ENCODE results near the gene R3HCC1L. TPM values are rescaled to one million over a fixed set of nuclear protein-coding genes. Genes with fewer than 3 reads are reported as not detected.
"Not testable (repeated sequence)": the region's sequence is repeated elsewhere in the genome, so short reads cannot be mapped to it uniquely, and the experiment has no call there.

R3HCC1L gene
- total RNA-seq, 2 donors from 2014 or later: 12.3 to 14.3 TPM

DNA sequence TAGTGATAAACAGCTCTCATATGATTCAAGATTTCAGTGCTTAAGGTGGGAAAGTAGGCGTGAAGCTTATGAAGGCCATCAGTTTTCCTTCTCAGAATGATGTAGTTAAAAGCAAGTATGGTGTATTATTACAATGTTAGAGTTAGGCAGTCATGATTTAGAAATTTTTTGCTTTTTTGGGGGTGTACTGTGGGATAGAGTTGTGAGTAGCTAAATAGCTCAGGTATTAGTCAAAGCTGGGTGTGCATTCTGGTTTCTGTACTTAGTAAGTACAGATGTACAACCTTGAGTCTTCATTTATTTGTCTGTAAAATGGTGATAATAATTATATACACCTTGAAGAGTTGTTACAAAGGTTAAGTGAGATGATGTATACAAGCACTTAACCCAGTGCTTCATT is 52.2 kb downstream of the R3HCC1L start:
- ATAC-seq (ENCODE audit: insufficient number of reproducible peaks, low FRiP score, low read depth) (no peak), DNase-seq (ENCODE audit: low spot score) (no peak)
- no peaks in the 10 kb centered on the region for H3K4me1 ChIP-seq (ENCODE audit: control insufficient read depth in 1 of 2, low read depth in 2 of 2)
- no peaks in the 10 kb centered on the region for H3K27me3 ChIP-seq (replicated peaks; ENCODE audit: insufficient read depth)
- TF ChIP-seq, protein P1, sequence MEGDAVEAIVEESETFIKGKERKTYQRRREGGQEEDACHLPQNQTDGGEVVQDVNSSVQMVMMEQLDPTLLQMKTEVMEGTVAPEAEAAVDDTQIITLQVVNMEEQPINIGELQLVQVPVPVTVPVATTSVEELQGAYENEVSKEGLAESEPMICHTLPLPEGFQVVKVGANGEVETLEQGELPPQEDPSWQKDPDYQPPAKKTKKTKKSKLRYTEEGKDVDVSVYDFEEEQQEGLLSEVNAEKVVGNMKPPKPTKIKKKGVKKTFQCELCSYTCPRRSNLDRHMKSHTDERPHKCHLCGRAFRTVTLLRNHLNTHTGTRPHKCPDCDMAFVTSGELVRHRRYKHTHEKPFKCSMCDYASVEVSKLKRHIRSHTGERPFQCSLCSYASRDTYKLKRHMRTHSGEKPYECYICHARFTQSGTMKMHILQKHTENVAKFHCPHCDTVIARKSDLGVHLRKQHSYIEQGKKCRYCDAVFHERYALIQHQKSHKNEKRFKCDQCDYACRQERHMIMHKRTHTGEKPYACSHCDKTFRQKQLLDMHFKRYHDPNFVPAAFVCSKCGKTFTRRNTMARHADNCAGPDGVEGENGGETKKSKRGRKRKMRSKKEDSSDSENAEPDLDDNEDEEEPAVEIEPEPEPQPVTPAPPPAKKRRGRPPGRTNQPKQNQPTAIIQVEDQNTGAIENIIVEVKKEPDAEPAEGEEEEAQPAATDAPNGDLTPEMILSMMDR (IDR thresholded peaks at IDR 0.05): no peak
- no peak overlapping the region for H3K4me3 ChIP-seq
- H3K36me3 ChIP-seq: no peaks in the 10 kb centered on the region
- no peaks in the 10 kb centered on the region for H3K9me3 ChIP-seq
- H3K27ac ChIP-seq: no peak overlapping the region

DNA sequence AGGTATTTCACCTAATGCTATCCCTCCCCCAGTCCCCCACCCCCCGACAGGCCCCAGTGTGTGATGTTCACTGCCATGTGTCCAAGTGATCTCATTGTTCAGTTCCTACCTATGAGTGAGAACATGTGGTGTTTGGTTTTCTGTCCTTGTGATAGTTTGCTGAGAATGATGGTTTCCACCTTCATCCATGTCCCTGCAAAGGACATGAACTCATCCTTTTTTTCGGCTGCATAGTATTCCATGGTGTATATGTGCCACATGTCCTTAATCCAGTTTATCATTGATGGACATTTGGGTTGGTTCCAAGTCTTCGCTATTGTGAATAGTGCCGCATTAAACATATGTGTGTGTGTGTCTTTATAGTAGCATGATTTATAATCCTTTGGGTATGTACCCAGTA is 56.3 kb downstream of the R3HCC1L start:
- ATAC-seq (ENCODE audit: insufficient number of reproducible peaks, low FRiP score, low read depth); H3K36me3 ChIP-seq; H3K27me3 ChIP-seq (replicated peaks; ENCODE audit: insufficient read depth); H3K27ac ChIP-seq; DNase-seq (ENCODE audit: low spot score); H3K9me3 ChIP-seq; H3K4me3 ChIP-seq; H3K4me1 ChIP-seq (ENCODE audit: control insufficient read depth in 1 of 2, low read depth in 2 of 2): not testable (repeated sequence)

DNA sequence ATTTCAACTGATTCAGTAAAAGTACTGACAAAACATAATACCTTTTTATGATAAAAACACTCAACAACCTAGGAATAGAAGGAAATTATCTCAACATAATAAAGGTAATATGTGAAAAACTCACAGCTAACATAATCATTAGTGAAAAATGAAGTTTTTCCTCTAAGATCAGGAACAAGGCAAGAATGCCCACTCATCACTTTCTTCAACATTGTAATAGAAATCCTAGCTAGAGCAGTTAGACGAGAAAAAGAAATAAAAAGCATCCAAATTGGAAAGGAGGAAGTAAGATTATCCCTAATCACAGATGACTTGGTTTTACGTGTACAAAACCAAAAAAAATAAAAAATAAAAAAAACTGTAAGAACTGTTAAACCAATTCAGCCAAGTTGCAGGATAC is 58.6 kb downstream of the R3HCC1L start:
- Histone ChIP-seq H3K4me1 (ENCODE audit: control insufficient read depth in 1 of 2, low read depth in 2 of 2) (no peaks in the 10 kb centered on the region), H3K9me3 (no peaks in the 10 kb centered on the region), H3K27ac (no peak overlapping the region), H3K27me3 (replicated peaks; ENCODE audit: insufficient read depth) (no peaks in the 10 kb centered on the region), H3K4me3 (no peak overlapping the region), H3K36me3 (no peaks in the 10 kb centered on the region)
- no peak for DNase-seq (ENCODE audit: low spot score)
- TF ChIP-seq, protein P1 (IDR thresholded peaks at IDR 0.05): no peak
- ATAC-seq (ENCODE audit: insufficient number of reproducible peaks, low FRiP score, low read depth): no peak

DNA sequence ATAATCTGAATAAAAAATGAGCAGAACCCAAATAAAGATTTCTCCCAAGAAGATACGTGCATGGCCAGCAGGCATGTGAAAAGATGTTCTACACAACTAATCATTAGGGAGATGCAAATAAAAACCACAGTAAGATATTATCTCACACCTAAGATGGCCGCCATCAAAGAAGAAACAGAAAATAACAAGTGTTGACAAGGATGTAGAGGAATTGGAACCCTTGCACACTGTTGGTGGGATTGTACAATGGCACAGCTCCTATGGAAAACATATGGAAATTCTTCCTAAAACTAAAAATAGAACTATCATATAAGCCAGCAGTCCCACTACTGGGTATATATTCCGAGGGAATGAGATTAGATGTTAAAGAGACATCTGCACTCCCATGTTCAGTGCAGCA is 60.2 kb downstream of the R3HCC1L start:
- no peak for ATAC-seq (ENCODE audit: insufficient number of reproducible peaks, low FRiP score, low read depth)
- Histone ChIP-seq H3K36me3 (no peaks in the 10 kb centered on the region), H3K9me3 (no peaks in the 10 kb centered on the region), H3K4me3 (no peak overlapping the region), H3K4me1 (ENCODE audit: control insufficient read depth in 1 of 2, low read depth in 2 of 2) (no peaks in the 10 kb centered on the region), H3K27ac (no peak overlapping the region), H3K27me3 (replicated peaks; ENCODE audit: insufficient read depth) (no peaks in the 10 kb centered on the region)
- TF ChIP-seq, protein P1 (IDR thresholded peaks at IDR 0.05): no peak
- DNase-seq (ENCODE audit: low spot score): no peak

DNA sequence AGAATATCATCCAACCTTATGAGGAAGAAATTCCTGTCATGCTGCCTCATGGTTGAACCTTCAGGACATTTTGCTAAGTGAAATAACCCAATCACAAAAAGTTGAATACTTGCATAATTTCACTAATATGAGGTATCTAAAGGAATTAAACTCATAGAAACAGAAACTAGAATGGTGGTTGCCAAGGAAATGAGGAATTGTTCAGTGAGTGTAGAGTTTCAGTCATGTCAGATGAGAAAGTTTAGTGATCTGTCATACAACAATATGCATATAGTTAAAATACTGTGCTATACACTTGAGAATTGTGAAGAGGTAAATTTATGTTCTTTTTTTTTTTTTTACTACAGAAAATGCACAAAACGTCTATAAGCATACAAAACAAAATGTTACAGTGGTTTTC is 60.7 kb downstream of the R3HCC1L start:
- ATAC-seq (ENCODE audit: insufficient number of reproducible peaks, low FRiP score, low read depth) (no peak), DNase-seq (ENCODE audit: low spot score) (no peak)
- no peak overlapping the region for H3K27ac ChIP-seq
- no peak overlapping the region for H3K4me3 ChIP-seq
- no peaks in the 10 kb centered on the region for H3K27me3 ChIP-seq (replicated peaks; ENCODE audit: insufficient read depth)
- no peaks in the 10 kb centered on the region for H3K36me3 ChIP-seq
- no peaks in the 10 kb centered on the region for H3K4me1 ChIP-seq (ENCODE audit: control insufficient read depth in 1 of 2, low read depth in 2 of 2)
- TF ChIP-seq, protein P1 (IDR thresholded peaks at IDR 0.05): no peak
- H3K9me3 ChIP-seq: no peaks in the 10 kb centered on the region

DNA sequence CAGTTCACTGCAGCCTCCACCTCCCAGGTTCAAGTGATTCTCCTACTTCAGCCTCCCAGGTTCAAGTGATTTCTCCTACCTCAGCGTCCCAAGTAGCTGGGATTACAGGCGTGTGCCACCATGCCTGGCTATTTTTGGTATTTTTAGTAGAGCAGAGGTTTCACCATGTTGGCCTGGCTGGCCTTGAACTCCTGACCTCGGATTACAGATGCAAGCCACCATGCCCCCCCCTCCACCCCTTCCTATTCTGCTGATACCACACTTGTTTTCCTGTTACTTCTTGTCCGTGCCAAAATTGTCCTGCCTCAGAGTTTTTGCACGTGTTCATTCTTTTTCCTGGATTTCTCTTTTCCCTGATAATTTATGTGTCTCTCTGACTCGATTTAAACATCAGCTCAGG is 62.5 kb downstream of the R3HCC1L start:
- TF ChIP-seq, protein P1 (IDR thresholded peaks at IDR 0.05): no peak
- DNase-seq (ENCODE audit: low spot score): no peak
- no peak for ATAC-seq (ENCODE audit: insufficient number of reproducible peaks, low FRiP score, low read depth)

More for the DNA sequence above, 62.5 kb downstream of the R3HCC1L start:
- Histone ChIP-seq H3K4me1 (ENCODE audit: control insufficient read depth in 1 of 2, low read depth in 2 of 2) (no peaks in the 10 kb centered on the region), H3K9me3 (no peaks in the 10 kb centered on the region), H3K27me3 (replicated peaks; ENCODE audit: insufficient read depth) (no peaks in the 10 kb centered on the region), H3K36me3 (no peaks in the 10 kb centered on the region), H3K27ac (no peak overlapping the region), H3K4me3 (no peak overlapping the region)

Data from thoracic aorta (tissue), 2 donors.